GM23338 (cell line): ENCODE data around the gene CCDC24. TPM values are rescaled to one million over a fixed set of nuclear protein-coding genes. Genes with fewer than 3 reads are reported as not detected.

Experiments
- ATAC-seq: fragments of 200-7000 bp; cut with Tn5 transposase; 3 replicates; pipeline ENCODE4 v1.9.1; 2020
- DNase-seq: peaks from one replicate; pipeline ENCODE4 v3.0.0-alpha.2; 2015; ENCODE audit warnings: low spot score
- H2AFZ ChIP-seq: fragments of 200-600 bp; sonication (generic); 2 replicates; pipeline ENCODE4 v1.8.0; 2016; ENCODE audit warnings: antibody characterized with exemption, mild to moderate bottlenecking, moderate library complexity
- H3F3A ChIP-seq: fragments of 200-600 bp; sonication (generic); replicated peaks from 2 replicates; pipeline ENCODE4 v1.8.0; 2017; ENCODE audit warnings: antibody characterized with exemption, mixed run types, low read depth
- H3K27ac ChIP-seq: fragments of 200-600 bp; sonication (generic); 2 replicates; pipeline ENCODE4 v1.6.1; 2016; ENCODE audit warnings: low read depth
- H3K27me3 ChIP-seq: fragments of 200-600 bp; sonication (generic); 2 replicates; pipeline ENCODE4 v1.8.0; 2016; ENCODE audit warnings: mild to moderate bottlenecking, mixed run types, moderate library complexity; ENCODE audit not compliant: insufficient read depth
- H3K36me3 ChIP-seq: fragments of 200-600 bp; sonication (generic); 2 replicates; pipeline ENCODE4 v1.8.0; 2016; ENCODE audit warnings: mild to moderate bottlenecking; ENCODE audit not compliant: insufficient read depth
- H3K4me1 ChIP-seq: fragments of 200-600 bp; sonication (generic); 2 replicates; pipeline ENCODE4 v1.8.0; 2016; ENCODE audit warnings: mild to moderate bottlenecking, moderate library complexity; ENCODE audit not compliant: insufficient read depth
- H3K4me2 ChIP-seq: fragments of 200-600 bp; sonication (generic); 2 replicates; pipeline ENCODE4 v1.7.1; 2017; ENCODE audit warnings: mixed run types
- H3K4me3 ChIP-seq: fragments of 200-600 bp; sonication (generic); 2 replicates; pipeline ENCODE4 v1.6.1; 2016; ENCODE audit warnings: mixed run types
- H3K79me2 ChIP-seq: fragments of 200-600 bp; sonication (generic); replicated peaks from 2 replicates; pipeline ENCODE4 v1.8.0; 2017; ENCODE audit warnings: mild to moderate bottlenecking; ENCODE audit not compliant: insufficient read depth
- H3K9me2 ChIP-seq: fragments of 200-600 bp; sonication (generic); 2 replicates; pipeline ENCODE4 v1.8.0; 2017; ENCODE audit not compliant: insufficient read depth
- H4K20me1 ChIP-seq: fragments of 200-600 bp; sonication (generic); replicated peaks from 2 replicates; pipeline ENCODE4 v1.8.0; 2017; ENCODE audit warnings: mild to moderate bottlenecking; ENCODE audit not compliant: insufficient read depth
- H3K27ac Mint-ChIP-seq: 2 replicates; pipeline ENCODE4 v1.8.0; 2020; ENCODE audit warnings: inconsistent platforms, mild to moderate bottlenecking, moderate library complexity, mixed read lengths
- H3K27me3 Mint-ChIP-seq: 3 replicates; pipeline ENCODE4 v1.8.0; 2022; ENCODE audit warnings: low read depth, mild to moderate bottlenecking, moderate library complexity, mixed read lengths, inconsistent platforms; ENCODE audit not compliant: insufficient read depth, poor library complexity
- H3K36me3 Mint-ChIP-seq: 3 replicates; pipeline ENCODE4 v1.8.0; 2021; ENCODE audit warnings: low read depth, mild to moderate bottlenecking, inconsistent platforms, moderate library complexity, mixed read lengths
- H3K4me1 Mint-ChIP-seq: 3 replicates; pipeline ENCODE4 v1.8.0; 2020; ENCODE audit warnings: mild to moderate bottlenecking, inconsistent platforms, mixed read lengths
- H3K4me3 Mint-ChIP-seq: 3 replicates; pipeline ENCODE4 v1.8.0; 2021; ENCODE audit warnings: moderate library complexity, mild to moderate bottlenecking, inconsistent platforms, mixed read lengths
- H3K9me3 Mint-ChIP-seq: 3 replicates; pipeline ENCODE4 v1.8.0; 2020; ENCODE audit warnings: moderate library complexity, mild to moderate bottlenecking, inconsistent platforms, mixed read lengths
- CTCF ChIP-seq, 2 experiments: fragments of 200-600 bp in 1 of 2; sonication (generic) in 1 of 2; conservative IDR thresholded peaks; 2 replicates each; pipeline versions ENCODE4 v1.5.1 to v1.6.1; 2016 to 2017; ENCODE audit warnings: antibody characterized with exemption in 2 of 2, low read depth in 2 of 2, mild to moderate bottlenecking in 2 of 2, moderate library complexity in 1 of 2
- EZH2 ChIP-seq: fragments of 200-600 bp; sonication (generic); IDR thresholded peaks from one replicate; pipeline ENCODE4 v1.8.0; 2017; ENCODE audit warnings: antibody characterized with exemption, mild to moderate bottlenecking, low read depth; ENCODE audit not compliant: unreplicated experiment
- NANOG ChIP-seq: IDR thresholded peaks from 2 replicates; pipeline ENCODE4 v1.6.1; 2016; ENCODE audit warnings: antibody characterized with exemption, borderline replicate concordance
- POLR2AphosphoS5 ChIP-seq: IDR thresholded peaks from 2 replicates; pipeline ENCODE4 v1.6.1; 2016; ENCODE audit warnings: antibody characterized with exemption, low read depth
- ZNF114 ChIP-seq: fragments of 250-450 bp; sonication (Bioruptor Pico); IDR thresholded peaks from 2 replicates; pipeline ENCODE4 v1.5.0; 2020; ENCODE audit warnings: mild to moderate bottlenecking, moderate library complexity
- ZNF462 ChIP-seq: fragments of 250-450 bp; sonication (Bioruptor Pico); IDR thresholded peaks from 2 replicates; pipeline ENCODE4 v1.5.0; 2020; ENCODE audit warnings: mild to moderate bottlenecking, moderate library complexity
- polyA plus RNA-seq: library from polyadenylated mRNA; unstranded; fragments of >200 nt; fragmentation: Nextera tagmentation; extraction: Ambion mirVana; gene quantifications from 2 replicates; pipeline ENCODE4 v1.2.1, GENCODE V29; 2016
- total RNA-seq: library from RNA; depleted of rRNA; stranded (reverse); fragments of >200 nt; shearing (Covaris generic); gene quantifications from 2 replicates; pipeline ENCODE4 v1.2.3, GENCODE V29; 2014

Gene CCDC24
- total and polyA plus RNA-seq, 2 experiments from 2014 or later: 8.3 to 17.2 TPM

- Mint-ChIP-seq H3K27me3 (peaks cover 40% of the 10 kb centered on the region), H3K4me3 (peak within 1 kb of the TSS; percentile 90), H3K9me3 (no peaks in the 10 kb centered on the region), H3K4me1 (peaks cover 45% of the 10 kb centered on the region), H3K27ac (peak within 1 kb of the TSS; percentile 78), H3K36me3 (peaks cover 52% of the 10 kb centered on the region)
- Histone ChIP-seq H3K4me2 (peak within 1 kb of the TSS; percentile 98), H3K4me1 (peaks cover 22% of the 10 kb centered on the region), H3K27me3 (no peaks in the 10 kb centered on the region), H3F3A (peaks cover 29% of the 10 kb centered on the region; the same call in 1 of the 2 replicates), H2AFZ (peak within 1 kb of the TSS; percentile 84), H3K9me2 (no peaks in the 10 kb centered on the region), H3K36me3 (0 out of 2 replicates have a peak, but pooled peaks cover 7% of the 10 kb centered on the region), H4K20me1 (peaks cover 19% of the 10 kb centered on the region), H3K4me3 (peak within 1 kb of the TSS; percentile 88), H3K27ac (no peak within 1 kb of the TSS), H3K79me2 (peaks cover 16% of the 10 kb centered on the region)
- DNase-seq (peak; percentile 71), ATAC-seq (peak; percentile 8)
- TF ChIP-seq POLR2AphosphoS5 (peak; percentile 50; the same call in 1 of the 2 replicates), ZNF114 (CRISPR knock-in tag) (no peak), CTCF (conservative IDR thresholded peaks at IDR 0.05; ENCODE audit: low read depth in 2 of 2) (no peak), ZNF462 (CRISPR knock-in tag) (no peak), EZH2 (no peak), NANOG (no peak)
These were observed 12.7 kb upstream of the CCDC24 start, which contains the start of gene B4GALT2 for GRCh38 chr1:43978551-43979260. Gene B4GALT2, plus strand, starts transcription at chr1:43979210. Its CDS starts 1,951 bp downstream, at chr1:43981161.
